Epidermal melanocyte (primary cell): Measurements from ENCODE around the gene MCTS1.
A peak's percentile ranks its signal among the peaks of the same experiment; 100 is the strongest.
"Not testable (repeated sequence)": the region's sequence is repeated elsewhere in the genome, so short reads cannot be mapped to it uniquely, and the experiment has no call there.

ENCODE experiments used
- DNase-seq: peaks from one replicate; pipeline ENCODE4 v3.0.0; 2011; ENCODE audit warnings: low spot score; ENCODE audit not compliant: insufficient read length

The MCTS1 gene

DNA sequence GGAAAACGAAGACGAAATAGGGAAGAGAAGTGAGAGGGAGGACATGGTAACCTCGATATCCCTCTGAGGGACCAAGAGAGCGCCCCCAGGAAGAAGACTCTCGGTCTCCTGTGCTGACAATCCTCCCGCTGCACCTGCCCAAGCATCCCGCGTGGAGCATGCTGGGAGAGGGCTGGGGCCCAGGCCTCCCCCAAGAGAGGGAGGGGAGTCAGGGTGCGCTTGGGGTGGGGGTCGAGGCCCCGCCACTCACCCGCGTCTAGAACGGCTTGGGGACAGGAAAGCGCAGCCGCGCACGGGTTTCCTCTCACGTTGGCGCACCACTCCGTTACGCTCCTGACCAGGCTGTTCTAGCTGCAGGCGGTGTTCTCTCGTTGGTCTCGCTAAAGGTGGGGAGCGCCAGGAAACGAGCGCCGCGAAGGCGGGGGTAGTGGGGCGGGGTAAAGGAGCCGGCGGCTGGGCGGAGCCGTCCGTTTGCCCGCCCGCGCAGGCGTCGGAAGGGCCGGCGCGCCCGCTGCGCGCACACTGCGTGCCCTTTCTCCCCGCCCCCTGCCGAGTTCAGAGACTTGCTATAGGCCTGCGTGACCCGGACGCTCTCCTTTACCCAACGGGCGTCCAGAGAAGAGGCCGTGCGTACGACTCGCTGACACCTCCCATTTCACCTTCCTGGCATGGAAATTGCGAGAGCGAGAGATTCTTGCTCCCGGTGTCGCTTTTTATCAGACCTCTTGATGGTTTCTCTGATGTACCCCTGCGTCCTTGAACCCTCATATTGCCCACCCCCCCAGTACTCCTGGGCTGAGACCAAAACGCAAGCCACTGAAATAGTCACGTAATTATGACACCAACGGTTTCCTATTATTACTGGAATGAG is 26.0 kb downstream of the MCTS1 start, which contains the start of gene C1GALT1C1:
Gene C1GALT1C1, minus strand, starts transcription at position 388 of the 871 bp plus-strand sequence. CDS start 2,888 bp downstream, outside the sequence.
- peak; percentile 48 for DNase-seq

- DNase-seq, result no peak
Observed at GRCh38 chrX:120638619-120639018, 34.7 kb downstream of the MCTS1 start.

DNA sequence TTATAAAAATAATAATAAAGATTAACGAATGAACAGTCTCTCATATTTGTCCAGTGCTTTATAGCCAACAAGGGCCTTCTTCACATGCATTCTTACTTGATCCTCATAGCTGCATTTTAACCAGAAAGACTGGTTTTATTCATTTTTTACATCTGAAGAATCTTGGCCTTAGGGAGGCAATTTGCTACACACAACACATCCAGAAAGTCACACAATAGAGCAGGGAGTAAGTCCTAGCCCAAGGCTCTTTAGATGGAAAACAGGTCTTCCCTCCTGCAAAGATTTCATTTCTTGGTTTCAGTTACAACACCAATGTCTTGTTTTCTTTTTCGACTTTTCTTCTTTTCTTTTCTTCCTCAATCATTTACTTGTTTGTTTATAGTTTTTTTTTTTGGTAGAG is 39.0 kb downstream of the MCTS1 start:
- DNase-seq, result peak; percentile 19

- no peak for DNase-seq
Observed at GRCh38 chrX:120647127-120647526, 43.2 kb downstream of the MCTS1 start.

DNA sequence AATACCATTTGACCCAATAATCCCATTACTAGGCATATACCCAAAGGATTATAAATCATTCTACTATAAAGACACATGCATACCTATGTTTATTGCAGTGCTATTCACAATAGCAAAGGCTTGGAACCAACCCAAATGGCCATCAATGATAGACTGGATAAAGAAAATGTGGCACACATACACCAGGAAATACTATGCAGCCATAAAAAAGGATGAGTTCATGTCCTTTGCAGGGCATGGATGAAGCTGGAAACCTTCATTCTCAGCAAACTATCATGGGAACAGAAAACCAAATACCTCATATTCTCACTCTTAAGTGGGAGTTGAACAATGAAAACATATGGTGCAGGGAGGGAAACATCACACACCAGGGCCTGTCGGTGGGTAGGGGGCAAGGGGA is 48.4 kb downstream of the MCTS1 start:
- DNase-seq, result not testable (repeated sequence)

GRCh38 chrX:120653000-120653399 is 49.1 kb downstream of the MCTS1 start:
- no peak for DNase-seq

DNA sequence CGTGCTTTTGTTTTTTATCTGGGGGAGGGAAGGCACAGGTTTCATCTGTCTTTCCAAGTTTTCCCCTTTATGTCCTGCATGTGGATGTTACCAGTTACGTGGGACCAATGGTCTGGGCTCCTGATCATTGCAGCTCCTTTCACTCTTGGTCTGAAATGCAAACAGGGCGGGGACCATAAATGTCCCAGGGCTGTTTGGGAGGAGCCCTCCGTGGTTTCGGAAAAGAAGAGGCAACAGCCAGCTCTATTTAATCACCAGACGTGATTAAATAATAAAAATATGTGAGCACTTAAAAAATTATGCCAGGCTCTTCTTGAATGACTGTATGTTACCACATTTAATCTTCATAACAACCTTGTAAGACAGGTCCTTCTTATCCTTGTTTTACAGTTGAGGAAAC is 56.7 kb downstream of the MCTS1 start:
- no peak for DNase-seq
